Lower leg skin (tissue), 4 donors: ENCODE results near the gene SEPHS1. TPM values are rescaled to one million over a fixed set of nuclear protein-coding genes. Genes with fewer than 3 reads are reported as not detected.
"Not testable (repeated sequence)": the region's sequence is repeated elsewhere in the genome, so short reads cannot be mapped to it uniquely, and the experiment has no call there.

Source experiments
- DNase-seq, 2 donors: peaks; one replicate each; pipeline ENCODE4 v3.0.0-alpha.2; 2019; ENCODE audit warnings: low spot score in 2 of 2
- H3K4me3 ChIP-seq: fragments of 200-600 bp; sonication (generic); 2 replicates; pipeline ENCODE4 v1.5.1; 2017; ENCODE audit warnings: mild to moderate bottlenecking, low read depth; ENCODE audit not compliant: poor library complexity, severe bottlenecking
- POLR2A ChIP-seq, 2 donors: fragments of 450-650 bp; IDR thresholded peaks; one replicate each; pipeline ENCODE4 v1.6.1; 2016 to 2017; ENCODE audit warnings: antibody characterized with exemption in 2 of 2, mild to moderate bottlenecking in 1 of 2, moderate library complexity in 1 of 2
- WGBS, 2 donors: methylation state at CpG; one replicate each; pipeline ENCODE4 v1.1.5; 2018; 5-methylcytosine and 5-hydroxymethylcytosine counted together
- intact Hi-C: fragments of 100-400 bp; cut with DNase I; formaldehyde crosslinking; loops from one replicate; pipeline ENCODE4 v1.15.0; 2023; ENCODE audit warnings: low total_unique reads
- total RNA-seq, 4 donors: library from RNA; depleted of rRNA; stranded (reverse); fragments of >200 nt; gene quantifications; one replicate each; pipeline ENCODE4 v1.1.0, GENCODE V29; 2016
- TF ChIP-seq, protein P1 (sequence below), 3 donors: fragments of 450-650 bp; IDR thresholded peaks; one replicate each; pipeline ENCODE4 v1.5.1; 2016; ENCODE audit warnings: antibody characterized with exemption in 3 of 3, mild to moderate bottlenecking in 3 of 3, moderate library complexity in 2 of 3

Gene SEPHS1
- total RNA-seq, 4 donors from 2014 or later = 14.4 to 35.0 (median 17.4) TPM

GRCh38 chr10:13337128-13337826, 10.8 kb downstream of the SEPHS1 start:
- intact Hi-C loops = no loop called here
- WGBS, 2 donors = 94% methylated on average over 4 of the region's 4 CpGs
- no peak for DNase-seq
- TF ChIP-seq POLR2A (IDR thresholded peaks at IDR 0.05) = no peak
- TF ChIP-seq, protein P1, sequence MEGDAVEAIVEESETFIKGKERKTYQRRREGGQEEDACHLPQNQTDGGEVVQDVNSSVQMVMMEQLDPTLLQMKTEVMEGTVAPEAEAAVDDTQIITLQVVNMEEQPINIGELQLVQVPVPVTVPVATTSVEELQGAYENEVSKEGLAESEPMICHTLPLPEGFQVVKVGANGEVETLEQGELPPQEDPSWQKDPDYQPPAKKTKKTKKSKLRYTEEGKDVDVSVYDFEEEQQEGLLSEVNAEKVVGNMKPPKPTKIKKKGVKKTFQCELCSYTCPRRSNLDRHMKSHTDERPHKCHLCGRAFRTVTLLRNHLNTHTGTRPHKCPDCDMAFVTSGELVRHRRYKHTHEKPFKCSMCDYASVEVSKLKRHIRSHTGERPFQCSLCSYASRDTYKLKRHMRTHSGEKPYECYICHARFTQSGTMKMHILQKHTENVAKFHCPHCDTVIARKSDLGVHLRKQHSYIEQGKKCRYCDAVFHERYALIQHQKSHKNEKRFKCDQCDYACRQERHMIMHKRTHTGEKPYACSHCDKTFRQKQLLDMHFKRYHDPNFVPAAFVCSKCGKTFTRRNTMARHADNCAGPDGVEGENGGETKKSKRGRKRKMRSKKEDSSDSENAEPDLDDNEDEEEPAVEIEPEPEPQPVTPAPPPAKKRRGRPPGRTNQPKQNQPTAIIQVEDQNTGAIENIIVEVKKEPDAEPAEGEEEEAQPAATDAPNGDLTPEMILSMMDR (IDR thresholded peaks at IDR 0.05) = no peak
- no peak overlapping the region for H3K4me3 ChIP-seq

DNA sequence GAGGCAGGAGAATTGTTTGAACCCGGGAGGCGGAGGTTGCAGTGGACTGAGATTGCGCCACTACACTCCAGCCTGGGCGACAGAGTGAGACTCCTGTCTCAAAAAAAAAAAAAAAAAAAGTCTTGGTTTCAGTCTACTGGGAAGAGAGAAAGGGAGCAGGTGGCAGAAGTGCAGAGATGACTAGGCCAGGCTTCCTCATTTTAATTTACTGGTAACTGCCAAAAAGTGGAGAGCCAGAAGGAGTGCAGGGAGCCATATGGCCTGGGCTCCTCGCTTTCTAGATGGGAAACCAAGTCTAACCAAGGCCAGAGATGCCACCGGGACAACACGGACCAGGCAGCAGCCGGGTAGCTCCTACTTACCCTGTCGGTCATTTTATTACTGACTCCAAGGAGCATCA, 12.2 kb downstream of the SEPHS1 start:
- no peak overlapping the region for H3K4me3 ChIP-seq
- DNase-seq = no peak
- WGBS, 2 donors = 89 to 96% methylated on average over 9 of the region's 9 CpGs
- intact Hi-C loops = no loop called here
- no peak for TF ChIP-seq POLR2A (IDR thresholded peaks at IDR 0.05)
- TF ChIP-seq, protein P1 (IDR thresholded peaks at IDR 0.05) = no peak

DNA sequence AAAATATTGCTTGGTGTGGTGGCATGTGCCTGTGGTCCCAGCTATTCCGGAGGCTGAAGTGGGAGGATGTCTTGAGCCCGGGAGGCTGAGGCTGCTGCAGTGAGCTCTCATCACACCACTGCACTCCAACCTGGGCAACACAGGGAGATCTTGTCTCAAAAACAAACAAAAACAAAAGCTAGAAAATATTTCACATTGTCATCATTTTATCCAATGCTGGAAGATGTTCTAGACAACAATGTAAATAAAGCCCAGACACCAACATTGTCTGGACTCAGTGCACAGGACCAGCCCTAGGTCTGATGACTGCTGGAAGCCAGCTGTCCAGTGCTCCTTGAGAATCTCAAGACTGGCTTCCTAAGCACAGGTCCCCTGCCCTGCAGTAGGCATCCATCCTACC, 13.5 kb downstream of the SEPHS1 start:
- H3K4me3 ChIP-seq = no peak overlapping the region
- no peak for DNase-seq
- WGBS, 2 donors = 92 to 93% methylated on average over 2 of the region's 2 CpGs
- TF ChIP-seq POLR2A (IDR thresholded peaks at IDR 0.05) = no peak
- TF ChIP-seq, protein P1 (IDR thresholded peaks at IDR 0.05) = no peak
- intact Hi-C loops = no loop called here

DNA sequence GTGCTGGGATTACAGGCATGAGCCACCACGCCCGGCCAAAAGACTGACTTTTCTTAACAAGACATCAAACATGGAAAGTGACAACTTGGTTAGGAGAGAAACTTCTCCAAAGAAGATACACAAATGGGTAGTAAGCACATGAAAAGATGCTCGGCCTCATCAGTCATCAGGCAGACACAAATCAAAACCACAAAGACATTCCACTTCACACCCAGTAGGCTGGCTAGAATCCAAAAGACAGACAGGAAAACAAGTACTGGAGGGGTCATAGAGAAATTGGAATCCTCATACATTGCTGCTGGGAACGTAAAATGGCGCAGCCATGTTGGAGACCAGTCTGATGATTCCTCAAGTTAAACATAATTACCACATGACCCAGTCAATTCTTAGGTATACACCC, 16.4 kb downstream of the SEPHS1 start:
- no peak for DNase-seq
- intact Hi-C loops = no loop called here
- 95% methylated on average over 5 of the region's 5 CpGs for WGBS, 2 donors
- no peak overlapping the region for H3K4me3 ChIP-seq
- TF ChIP-seq, protein P1 (IDR thresholded peaks at IDR 0.05) = no peak
- TF ChIP-seq POLR2A (IDR thresholded peaks at IDR 0.05) = no peak

- H3K4me3 ChIP-seq, intact Hi-C loops, DNase-seq: not testable (repeated sequence)
- 98% methylated on average over 8 of the region's 8 CpGs for WGBS, 2 donors
Observed at GRCh38 chr10:13330980-13331379, 17.1 kb downstream of the SEPHS1 start.

DNA sequence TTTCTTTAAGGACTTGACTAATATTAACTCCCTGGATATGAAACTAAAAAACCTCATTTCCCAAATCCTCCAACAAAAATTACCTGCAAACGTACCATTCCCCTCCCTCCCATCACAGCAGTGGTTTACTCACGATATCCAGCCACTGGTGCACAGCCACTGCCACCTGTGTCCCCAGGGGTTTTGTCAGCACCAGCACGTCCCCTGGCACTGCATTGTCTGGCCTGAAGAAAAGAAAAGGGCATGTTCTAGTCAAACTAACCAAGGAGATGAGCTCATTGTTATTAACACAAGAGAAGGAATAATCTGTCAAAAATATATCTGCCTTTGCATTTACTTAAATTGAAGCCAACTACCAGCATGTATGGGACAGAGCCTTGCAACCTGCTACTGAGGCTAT, 18.5 kb downstream of the SEPHS1 start:
- intact Hi-C loops = no loop called here
- no peak overlapping the region for H3K4me3 ChIP-seq
- no peak for TF ChIP-seq POLR2A (IDR thresholded peaks at IDR 0.05)
- TF ChIP-seq, protein P1 (IDR thresholded peaks at IDR 0.05) = no peak
- 92 to 94% methylated on average over 3 of the region's 3 CpGs for whole genome bisulfite sequencing, 2 donors
- DNase-seq = no peak
